Fibroblast of lung (primary cell): Measurements from ENCODE around the gene UNKL. TPM values are rescaled to one million over a fixed set of nuclear protein-coding genes. Genes with fewer than 3 reads are reported as not detected.

ENCODE experiments used
- DNase-seq, 2 donors: peaks; one replicate each; pipeline versions ENCODE4 v3.0.0 to v3.0.0-alpha.2; 2010; ENCODE audit warnings: low read depth in 2 of 2
- H2AFZ ChIP-seq: 2 replicates; pipeline ENCODE4 v1.5.1; 2012; ENCODE audit warnings: low read length, control low read depth, inconsistent platforms
- H3K27ac ChIP-seq: 2 replicates; pipeline ENCODE4 v1.5.1; 2011; ENCODE audit warnings: low read length, control low read depth; ENCODE audit not compliant: insufficient read depth
- H3K27me3 ChIP-seq: 2 replicates; pipeline ENCODE4 v1.5.1; 2011; ENCODE audit warnings: mild to moderate bottlenecking, low read length; ENCODE audit not compliant: control insufficient read depth, insufficient read depth
- H3K36me3 ChIP-seq: 2 replicates; pipeline ENCODE4 v1.5.1; 2011; ENCODE audit warnings: low read length; ENCODE audit not compliant: control insufficient read depth, insufficient read depth
- H3K4me1 ChIP-seq: 2 replicates; pipeline ENCODE4 v1.5.1; 2011; ENCODE audit warnings: low read length; ENCODE audit not compliant: control insufficient read depth, insufficient read depth; ENCODE audit errors: extremely low read depth
- H3K4me2 ChIP-seq: 2 replicates; pipeline ENCODE4 v1.5.1; 2011; ENCODE audit warnings: low read length, control low read depth; ENCODE audit not compliant: insufficient read depth; ENCODE audit errors: extremely low read depth
- H3K4me3 ChIP-seq, 4 experiments: fragments of 200-600 bp in 1 of 4; sonication (generic) in 1 of 4; replicated peaks in 1 of 4; 2 replicates each; pipeline ENCODE4 v1.5.1; 2011 to 2016; ENCODE audit warnings: low read length in 4 of 4, low read depth in 3 of 4, mild to moderate bottlenecking in 3 of 4, control low read depth in 2 of 4, inconsistent platforms in 1 of 4, mixed read lengths in 1 of 4; ENCODE audit not compliant: insufficient read depth in 1 of 4; ENCODE audit errors: control extremely low read depth in 1 of 4
- H3K79me2 ChIP-seq: 2 replicates; pipeline ENCODE4 v1.5.1; 2012; ENCODE audit warnings: mild to moderate bottlenecking, low read length, inconsistent platforms; ENCODE audit not compliant: control insufficient read depth, insufficient read depth
- H3K9ac ChIP-seq: 2 replicates; pipeline ENCODE4 v1.5.1; 2011; ENCODE audit warnings: mild to moderate bottlenecking, low read length, control low read depth; ENCODE audit not compliant: insufficient read depth
- H3K9me3 ChIP-seq: 2 replicates; pipeline ENCODE4 v1.5.1; 2012; ENCODE audit warnings: low read depth, low read length; ENCODE audit not compliant: control insufficient read depth, insufficient read depth
- H4K20me1 ChIP-seq: 2 replicates; pipeline ENCODE4 v1.5.1; 2011; ENCODE audit warnings: low read length; ENCODE audit not compliant: control insufficient read depth, insufficient read depth; ENCODE audit errors: extremely low read depth
- EZH2 ChIP-seq: IDR thresholded peaks from 2 replicates; pipeline ENCODE4 v1.5.1; 2012; ENCODE audit warnings: low read length, control low read depth, mild to moderate bottlenecking; ENCODE audit errors: missing control alignments
- polyA plus RNA-seq, 2 donors: library from polyadenylated mRNA; depleted of rRNA in 1 of 2; stranded (reverse) in 1 of 2; unstranded in 1 of 2; fragments of >200 nt; gene quantifications; 2 replicates each; pipeline ENCODE4 v1.2.1, GENCODE V29; 2011 to 2012; ENCODE audit warnings: missing spikeins in 1 of 2
- total RNA-seq: library from RNA; depleted of rRNA; stranded (reverse); fragments of >200 nt; gene quantifications from 2 replicates; pipeline ENCODE4 v1.2.1, GENCODE V29; 2014
- TF ChIP-seq, protein P1 (sequence below), 2 donors: IDR thresholded peaks in 1 of 2; conservative IDR thresholded peaks in 1 of 2; 1 replicate in 1 of 2; 2 replicates in 1 of 2; pipeline ENCODE4 v1.5.1; 2011 to 2012; ENCODE audit warnings: low read length in 2 of 2, control low read depth in 1 of 2, inconsistent platforms in 1 of 2, low read depth in 1 of 2, mild to moderate bottlenecking in 1 of 2

UNKL gene
- total and polyA plus RNA-seq, 2 donors (not counting 1 experiment from before 2014, with no cell fraction given), result 4.3 to 6.3 TPM

DNA sequence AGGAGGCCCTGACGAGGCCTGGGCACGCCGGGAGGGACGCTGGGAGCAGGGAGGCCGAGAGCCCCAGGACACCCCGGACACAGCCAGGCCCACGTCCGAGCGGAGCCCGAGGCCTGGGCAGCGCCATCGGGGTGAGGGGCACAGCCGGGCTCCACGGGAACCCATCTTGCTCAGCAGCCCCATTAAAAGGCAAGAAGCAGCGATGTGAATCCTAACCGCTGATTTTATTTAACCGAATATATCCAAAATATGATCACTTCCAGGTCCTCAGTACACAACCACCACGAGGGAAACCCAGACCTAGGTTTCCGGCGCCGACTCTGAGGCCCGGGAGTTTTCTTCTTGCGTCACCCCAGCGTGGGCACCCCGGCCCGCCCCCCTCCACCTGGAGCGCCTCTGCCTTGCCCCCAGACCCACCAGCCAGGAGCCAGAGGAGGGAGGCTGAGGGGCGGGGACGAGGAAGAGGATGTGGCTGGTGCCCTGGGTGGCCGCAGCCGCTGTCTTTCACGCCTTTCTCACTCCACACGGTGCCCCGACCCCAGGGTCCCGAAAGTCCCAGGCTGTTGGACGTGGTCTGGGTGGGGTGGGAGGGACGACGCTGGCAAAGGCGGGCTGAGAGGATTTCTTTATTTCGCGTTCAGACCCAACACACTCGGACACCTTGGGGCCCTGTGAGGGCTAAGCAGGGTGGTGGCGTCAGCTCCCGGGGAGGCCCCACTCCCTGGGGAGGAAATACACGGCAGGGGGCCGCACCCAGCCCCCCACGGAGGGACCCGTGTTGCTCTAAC lies 30.4 kb upstream of the UNKL start:
- Histone ChIP-seq H3K9me3 (no peaks in the 10 kb centered on the region), H3K4me3 (no peak overlapping the region), H3K36me3 (peaks cover 12% of the 10 kb centered on the region), H3K27ac (no peak overlapping the region), H3K9ac (no peak overlapping the region), H2AFZ (no peak overlapping the region), H3K27me3 (no peaks in the 10 kb centered on the region), H3K79me2 (no peaks in the 10 kb centered on the region), H3K4me2 (no peak overlapping the region), H3K4me1 (no peaks in the 10 kb centered on the region), H4K20me1 (no peaks in the 10 kb centered on the region)
- TF ChIP-seq, protein P1, sequence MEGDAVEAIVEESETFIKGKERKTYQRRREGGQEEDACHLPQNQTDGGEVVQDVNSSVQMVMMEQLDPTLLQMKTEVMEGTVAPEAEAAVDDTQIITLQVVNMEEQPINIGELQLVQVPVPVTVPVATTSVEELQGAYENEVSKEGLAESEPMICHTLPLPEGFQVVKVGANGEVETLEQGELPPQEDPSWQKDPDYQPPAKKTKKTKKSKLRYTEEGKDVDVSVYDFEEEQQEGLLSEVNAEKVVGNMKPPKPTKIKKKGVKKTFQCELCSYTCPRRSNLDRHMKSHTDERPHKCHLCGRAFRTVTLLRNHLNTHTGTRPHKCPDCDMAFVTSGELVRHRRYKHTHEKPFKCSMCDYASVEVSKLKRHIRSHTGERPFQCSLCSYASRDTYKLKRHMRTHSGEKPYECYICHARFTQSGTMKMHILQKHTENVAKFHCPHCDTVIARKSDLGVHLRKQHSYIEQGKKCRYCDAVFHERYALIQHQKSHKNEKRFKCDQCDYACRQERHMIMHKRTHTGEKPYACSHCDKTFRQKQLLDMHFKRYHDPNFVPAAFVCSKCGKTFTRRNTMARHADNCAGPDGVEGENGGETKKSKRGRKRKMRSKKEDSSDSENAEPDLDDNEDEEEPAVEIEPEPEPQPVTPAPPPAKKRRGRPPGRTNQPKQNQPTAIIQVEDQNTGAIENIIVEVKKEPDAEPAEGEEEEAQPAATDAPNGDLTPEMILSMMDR (conservative IDR thresholded peaks at IDR 0.05 in 1 of 2, IDR thresholded peaks at IDR 0.05 in 1 of 2; ENCODE audit: low read depth in 1 of 2, low read length in 2 of 2), result no peak
- no peak for TF ChIP-seq EZH2
- no peak for DNase-seq

DNA sequence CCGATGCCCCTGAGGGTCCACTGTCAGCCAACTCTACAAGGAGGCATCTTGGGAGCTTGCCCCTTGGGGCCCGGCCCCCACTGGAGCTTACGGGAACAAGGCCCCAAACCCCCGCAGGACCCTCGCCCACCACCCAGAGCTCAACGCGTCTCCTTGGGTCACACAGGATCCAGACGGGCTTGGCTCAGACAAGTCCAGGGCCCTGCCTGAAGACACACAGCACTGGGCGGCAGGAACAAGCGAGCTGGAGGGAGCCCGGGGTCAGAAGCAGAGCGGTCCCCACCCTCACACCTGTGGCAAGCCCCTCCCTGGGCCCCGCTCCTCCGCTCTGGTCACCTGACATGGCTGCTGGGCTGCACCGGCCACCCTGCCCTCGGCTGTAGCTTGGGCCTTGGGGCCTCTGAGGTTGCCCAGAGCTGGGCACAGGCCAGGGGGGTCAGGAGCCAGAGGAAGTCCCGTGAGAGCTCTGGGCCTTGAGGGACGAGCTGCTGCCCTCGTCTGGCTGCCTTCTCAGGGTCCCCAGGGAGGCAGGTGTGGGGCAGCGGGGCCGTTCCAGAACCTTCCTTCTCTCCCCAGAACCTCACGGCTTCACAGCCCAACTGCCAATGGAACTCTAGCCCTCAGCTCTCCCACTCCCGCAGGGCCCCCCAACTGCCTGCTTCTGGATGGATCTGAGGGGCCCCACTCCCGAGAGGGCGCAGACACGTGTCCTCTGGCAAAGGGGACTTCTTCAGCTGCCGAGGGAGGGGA lies 29.7 kb upstream of the UNKL start, which contains the start of gene CCDC154:
CCDC154 (minus strand) TSS at position 577 of the 750 bp plus-strand sequence; CDS start at position 343, 234 bp downstream.
- Histone ChIP-seq H3K79me2 (no peaks in the 10 kb centered on the region), H4K20me1 (no peaks in the 10 kb centered on the region), H2AFZ (no peak within 1 kb of the TSS), H3K4me1 (no peaks in the 10 kb centered on the region), H3K4me2 (no peak within 1 kb of the TSS), H3K27me3 (no peaks in the 10 kb centered on the region), H3K9ac (no peak within 1 kb of the TSS), H3K9me3 (no peaks in the 10 kb centered on the region), H3K36me3 (peaks cover 11% of the 10 kb centered on the region), H3K4me3 (no peak within 1 kb of the TSS), H3K27ac (no peak within 1 kb of the TSS)
- DNase-seq, result no peak
- TF ChIP-seq, protein P1 (conservative IDR thresholded peaks at IDR 0.05 in 1 of 2, IDR thresholded peaks at IDR 0.05 in 1 of 2; ENCODE audit: low read depth in 1 of 2, low read length in 2 of 2), result no peak
- TF ChIP-seq EZH2, result no peak

DNA sequence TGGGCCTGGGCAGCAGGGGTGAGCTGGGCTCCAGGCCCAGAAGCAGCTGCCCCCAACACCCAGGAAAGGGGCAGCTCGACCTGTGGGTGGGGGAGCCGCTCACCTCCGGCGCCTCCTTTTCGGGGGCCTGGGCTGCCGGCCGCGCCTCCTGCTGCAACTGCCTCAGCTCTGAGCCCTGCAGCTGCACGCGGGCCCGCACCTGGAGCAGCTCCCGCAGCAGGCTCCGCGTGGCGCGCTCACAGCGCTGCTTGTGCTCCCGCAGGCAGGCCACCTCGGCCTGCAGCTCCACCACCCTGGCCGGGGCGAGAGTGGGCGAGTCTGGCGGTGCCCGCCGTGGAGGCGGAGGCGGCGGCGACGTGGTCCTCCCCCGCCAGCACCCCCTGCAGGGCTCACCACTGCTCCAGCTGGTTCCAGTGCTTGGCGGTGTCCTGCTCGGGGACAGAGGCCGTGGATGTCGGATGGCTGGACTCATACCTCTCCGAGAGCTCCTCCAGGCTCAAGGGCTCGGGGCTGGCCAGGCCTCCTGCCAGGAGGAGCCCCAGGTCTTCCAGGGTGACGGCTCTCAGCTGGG lies 29.0 kb upstream of the UNKL start:
- Histone ChIP-seq H3K27ac (no peak overlapping the region), H3K27me3 (no peaks in the 10 kb centered on the region), H3K4me2 (no peak overlapping the region), H3K4me3 (no peak overlapping the region), H3K9me3 (no peaks in the 10 kb centered on the region), H3K4me1 (no peaks in the 10 kb centered on the region), H3K36me3 (peaks cover 11% of the 10 kb centered on the region), H3K79me2 (no peaks in the 10 kb centered on the region), H4K20me1 (no peaks in the 10 kb centered on the region), H3K9ac (no peak overlapping the region), H2AFZ (no peak overlapping the region)
- TF ChIP-seq EZH2, result no peak
- TF ChIP-seq, protein P1 (conservative IDR thresholded peaks at IDR 0.05 in 1 of 2, IDR thresholded peaks at IDR 0.05 in 1 of 2; ENCODE audit: low read depth in 1 of 2, low read length in 2 of 2), result no peak
- no peak for DNase-seq
